NCI-H2081 (cell line): ENCODE measurements around the gene CDC42SE1.

Experiments
- DNase-seq, 2 experiments: peaks; one replicate each; lab custom pipeline; 2025; lab: John Stamatoyannopoulos, UW

The CDC42SE1 gene

DNA sequence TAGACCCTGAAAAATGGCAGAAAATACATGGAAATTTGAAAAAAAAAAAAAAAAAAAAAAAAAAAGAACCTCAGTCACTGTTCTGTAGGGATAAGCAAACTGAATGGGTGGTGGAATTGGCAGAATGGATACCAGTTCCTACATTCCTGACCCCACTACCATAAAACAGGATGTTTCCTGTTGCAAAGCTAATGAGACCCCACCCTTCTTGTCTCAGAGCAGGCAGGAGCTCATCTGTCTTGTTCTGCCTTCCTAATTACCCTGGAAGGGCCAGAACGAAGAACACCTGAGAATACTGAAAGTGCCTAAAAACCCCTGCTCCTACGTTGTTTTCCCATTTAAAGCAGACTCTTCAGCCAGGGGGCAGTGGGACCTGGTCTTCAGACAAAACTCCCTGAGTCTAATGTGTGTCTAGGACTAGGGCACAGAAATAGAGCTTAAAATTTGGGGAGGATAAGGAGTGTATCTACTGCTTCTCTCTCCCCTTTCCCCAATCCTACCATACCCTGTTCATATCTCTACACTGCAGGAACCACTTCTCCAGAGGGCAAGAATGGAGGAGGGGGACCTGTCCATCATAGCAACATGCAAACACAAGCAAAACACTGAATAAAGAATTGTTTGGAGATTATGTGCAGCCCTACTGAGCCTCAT, 7.9 kb downstream of the CDC42SE1 start:
- no peak for DNase-seq

DNA sequence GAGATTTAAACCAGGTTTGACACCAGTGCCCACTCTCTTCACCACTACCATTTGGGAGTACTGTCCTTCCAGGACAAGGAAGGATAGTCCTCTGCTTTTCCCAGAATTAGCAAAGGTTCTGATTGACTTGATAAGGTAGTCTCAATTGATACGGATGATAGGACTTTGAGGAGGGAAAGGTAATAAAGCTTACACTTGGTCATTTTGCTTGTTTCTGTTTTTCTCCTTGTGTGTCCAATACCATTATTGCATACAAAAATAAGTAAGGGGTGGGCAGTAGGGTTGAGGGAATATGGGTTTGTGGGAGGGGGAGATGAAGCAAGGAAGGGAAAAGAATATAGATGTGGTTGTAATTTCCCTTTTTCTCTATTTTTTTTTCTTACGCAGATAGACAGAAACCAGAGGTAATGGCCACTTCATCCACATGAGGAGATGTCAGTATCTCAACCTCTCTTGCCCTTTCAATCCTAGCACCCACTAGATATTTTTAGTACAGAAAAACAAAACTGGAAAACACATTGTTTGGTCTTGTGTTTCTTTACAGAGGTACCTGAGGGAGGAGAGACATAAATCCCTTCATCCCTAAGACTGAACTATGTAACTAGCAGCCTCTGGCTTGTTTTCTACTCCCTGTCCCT, 9.3 kb downstream of the CDC42SE1 start:
- no peak for DNase-seq

DNA sequence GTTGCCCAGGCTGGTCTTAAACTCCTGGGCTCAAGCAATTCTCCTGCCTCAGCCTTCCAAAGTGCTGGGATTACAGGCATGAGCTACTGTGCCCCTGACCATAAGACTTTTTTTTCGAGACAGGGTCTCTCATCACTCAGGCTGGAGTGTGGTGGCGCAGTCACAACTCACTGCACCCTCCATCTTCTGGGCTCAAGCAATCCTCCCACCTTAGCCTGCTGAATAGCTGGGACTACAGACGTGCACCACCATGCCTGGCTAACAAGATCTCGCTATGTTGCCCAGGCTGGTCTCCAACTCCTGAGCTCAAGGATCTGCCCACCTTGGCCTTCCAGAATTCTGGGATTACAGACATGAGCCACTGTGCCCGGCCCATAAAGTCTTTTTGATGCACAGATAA, 10.0 kb downstream of the CDC42SE1 start:
- DNase-seq = no peak

DNA sequence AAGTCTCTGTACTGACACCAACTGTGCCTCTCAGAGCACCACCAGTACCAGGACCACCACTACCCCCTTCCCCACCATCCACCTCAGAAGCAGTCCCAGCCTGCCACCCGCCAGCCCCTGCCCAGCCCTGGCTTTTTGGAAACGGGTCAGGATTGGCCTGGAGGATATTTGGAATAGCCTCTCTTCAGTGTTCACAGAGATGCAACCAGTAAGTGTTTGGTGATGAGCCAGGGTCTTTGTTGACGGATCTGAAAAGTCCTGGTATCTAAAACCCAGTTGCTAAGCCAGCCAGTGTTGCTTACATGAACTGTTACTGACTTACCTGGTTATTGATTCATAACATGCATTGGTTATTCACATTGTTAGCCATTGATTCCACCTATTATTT, 10.8 kb downstream of the CDC42SE1 start:
- no peak for DNase-seq

DNA sequence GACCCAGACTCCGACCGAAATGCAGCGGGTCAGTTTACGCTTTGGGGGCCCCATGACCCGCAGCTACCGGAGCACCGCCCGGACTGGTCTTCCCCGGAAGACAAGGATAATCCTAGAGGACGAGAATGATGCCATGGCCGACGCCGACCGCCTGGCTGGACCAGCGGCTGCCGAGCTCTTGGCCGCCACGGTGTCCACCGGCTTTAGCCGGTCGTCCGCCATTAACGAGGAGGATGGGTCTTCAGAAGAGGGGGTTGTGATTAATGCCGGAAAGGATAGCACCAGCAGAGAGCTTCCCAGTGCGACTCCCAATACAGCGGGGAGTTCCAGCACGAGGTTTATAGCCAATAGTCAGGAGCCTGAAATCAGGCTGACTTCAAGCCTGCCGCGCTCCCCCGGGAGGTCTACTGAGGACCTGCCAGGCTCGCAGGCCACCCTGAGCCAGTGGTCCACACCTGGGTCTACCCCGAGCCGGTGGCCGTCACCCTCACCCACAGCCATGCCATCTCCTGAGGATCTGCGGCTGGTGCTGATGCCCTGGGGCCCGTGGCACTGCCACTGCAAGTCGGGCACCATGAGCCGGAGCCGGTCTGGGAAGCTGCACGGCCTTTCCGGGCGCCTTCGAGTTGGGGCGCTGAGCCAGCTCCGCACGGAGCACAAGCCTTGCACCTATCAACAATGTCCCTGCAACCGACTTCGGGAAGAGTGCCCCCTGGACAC, 11.3 kb downstream of the CDC42SE1 start:
- DNase-seq = peak; percentile 75

DNA sequence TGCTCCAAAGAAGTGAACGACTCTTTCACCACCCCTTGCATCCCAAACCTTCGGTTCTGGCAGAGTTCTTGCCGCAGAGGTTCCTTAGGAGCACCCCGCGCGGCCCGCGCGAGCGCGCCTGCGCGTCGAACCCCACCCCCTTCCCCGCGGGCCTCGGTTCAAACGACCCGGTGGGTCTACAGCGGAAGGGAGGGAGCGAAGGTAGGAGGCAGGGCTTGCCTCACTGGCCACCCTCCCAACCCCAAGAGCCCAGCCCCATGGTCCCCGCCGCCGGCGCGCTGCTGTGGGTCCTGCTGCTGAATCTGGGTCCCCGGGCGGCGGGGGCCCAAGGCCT, 11.9 kb downstream of the CDC42SE1 start, which contains the start of gene C1orf56:
Gene C1orf56, plus strand, starts transcription at position 161 of the 334 bp plus-strand sequence. Its CDS starts 97 bp downstream, at position 258.
- peak; percentile 81 to 87 for DNase-seq

DNA sequence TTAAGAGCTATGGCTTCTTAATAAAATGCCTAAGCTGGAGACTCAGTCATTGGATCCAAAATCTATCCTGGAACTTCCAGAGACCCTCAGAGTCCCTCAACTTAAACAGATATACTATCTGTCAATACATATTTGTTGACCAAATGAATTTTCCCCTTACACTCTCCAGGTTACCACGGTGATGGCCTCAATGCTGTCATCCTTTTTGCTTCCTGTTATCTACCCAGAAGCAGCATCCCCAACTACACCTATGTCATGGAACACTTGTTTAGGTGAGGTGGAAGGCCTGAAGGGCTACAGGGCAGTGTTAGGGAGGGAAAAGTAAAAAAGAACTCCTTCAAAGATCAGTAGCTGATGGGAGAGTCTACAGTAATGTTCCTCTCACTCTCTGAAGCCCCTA, 16.3 kb downstream of the CDC42SE1 start:
- DNase-seq = no peak

DNA sequence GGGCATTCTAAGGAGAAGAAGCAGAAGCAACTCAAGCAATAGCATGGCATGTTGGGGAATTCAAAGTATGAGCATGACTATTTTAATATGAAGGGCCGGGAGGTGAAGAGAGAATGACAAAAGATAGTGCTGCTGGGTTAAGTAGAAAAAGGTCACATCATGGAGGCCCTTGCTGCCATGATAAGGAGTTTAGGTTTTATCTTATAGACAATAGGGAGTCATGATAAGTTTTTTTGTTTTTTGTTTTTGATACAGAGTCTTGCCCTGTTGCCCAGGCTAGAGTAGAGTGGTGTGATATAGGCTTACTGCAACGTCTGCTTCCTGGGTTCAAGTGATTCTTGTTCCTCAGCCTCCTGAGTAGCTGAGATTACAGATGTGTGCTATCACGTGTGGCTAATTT, 19.9 kb downstream of the CDC42SE1 start:
- no peak for DNase-seq

DNA sequence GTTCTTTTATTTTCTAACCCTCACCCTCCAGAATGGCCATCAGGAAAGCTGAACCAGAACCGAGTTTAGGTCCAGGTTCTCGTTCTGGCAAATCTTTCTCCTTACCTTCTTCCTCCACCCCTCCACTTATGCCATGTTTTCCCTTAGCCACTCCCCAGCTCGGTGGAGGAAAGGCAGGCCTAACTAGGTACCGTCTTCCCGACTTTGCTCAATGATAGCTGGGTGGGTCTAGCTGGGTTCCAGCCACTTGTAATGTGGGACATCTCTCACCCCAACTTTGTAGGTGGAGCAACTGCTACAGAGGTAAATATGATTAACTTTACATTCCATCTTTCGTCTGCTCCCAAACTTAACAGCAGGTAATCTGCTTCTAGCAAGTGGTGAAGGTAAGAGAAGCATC, 22.4 kb downstream of the CDC42SE1 start:
- no peak for DNase-seq

DNA sequence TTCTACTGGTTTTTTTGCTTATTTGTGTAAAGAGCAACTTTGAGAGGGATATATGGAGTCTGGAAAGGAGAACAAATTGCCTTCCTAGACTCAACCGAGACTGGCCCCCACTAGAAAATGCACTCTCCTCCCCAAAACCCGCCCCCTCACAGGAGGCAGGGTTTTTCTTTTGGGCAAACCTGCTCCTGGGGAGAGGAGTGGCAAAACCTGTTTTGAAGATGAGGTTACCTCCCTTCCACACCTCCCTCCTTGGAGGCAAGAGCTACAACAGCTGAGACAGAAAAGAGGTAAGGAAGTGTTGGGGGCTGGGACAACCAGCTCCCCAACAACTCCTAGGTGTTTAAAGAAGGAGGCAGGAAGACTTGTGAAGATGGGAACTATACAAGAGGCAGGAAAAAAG, 23.1 kb downstream of the CDC42SE1 start, which contains the start of gene BNIPL:
Gene BNIPL, plus strand, starts transcription at position 231 of the 400 bp plus-strand sequence. Its CDS starts 140 bp downstream, at position 371.
- no peak for DNase-seq

DNA sequence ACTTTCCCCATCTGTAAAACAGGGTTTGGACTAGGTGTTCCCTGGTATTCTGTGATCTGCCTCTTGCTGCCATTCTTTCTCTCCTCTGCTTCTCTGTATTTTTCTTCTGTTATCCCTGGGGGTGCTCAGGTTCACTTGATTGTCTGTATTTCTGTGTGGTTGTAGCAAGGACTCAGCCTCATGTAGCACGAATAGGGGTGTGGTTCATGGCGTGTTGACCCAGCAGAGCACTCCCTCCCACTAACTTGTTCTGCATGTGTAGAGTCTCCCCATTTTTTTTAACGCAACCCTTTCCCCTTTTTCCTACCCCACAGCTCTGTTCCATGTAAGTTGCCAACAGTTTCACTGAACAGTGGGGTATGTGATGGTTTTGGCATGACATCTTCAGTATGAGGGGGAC, 24.3 kb downstream of the CDC42SE1 start:
- no peak for DNase-seq

DNA sequence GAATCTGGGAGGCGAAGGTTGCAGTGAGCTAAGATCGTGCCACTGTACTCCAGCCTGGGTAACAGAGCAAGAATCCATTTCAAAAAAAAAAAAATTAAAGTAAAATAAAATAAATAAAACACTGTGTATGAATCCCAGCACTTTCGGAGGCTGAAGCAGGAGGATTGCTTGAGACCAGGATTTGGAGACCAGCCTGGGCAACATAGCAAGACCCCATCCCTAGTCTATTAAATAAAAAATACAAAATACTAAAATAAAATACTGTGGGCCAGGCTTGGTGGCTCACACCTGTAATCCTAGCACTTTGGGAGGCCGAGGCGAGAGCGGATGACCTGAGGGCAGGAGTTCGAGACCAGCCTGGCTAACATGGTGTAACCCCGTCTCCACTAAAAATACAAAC, 27.3 kb downstream of the CDC42SE1 start:
- DNase-seq = no peak

DNA sequence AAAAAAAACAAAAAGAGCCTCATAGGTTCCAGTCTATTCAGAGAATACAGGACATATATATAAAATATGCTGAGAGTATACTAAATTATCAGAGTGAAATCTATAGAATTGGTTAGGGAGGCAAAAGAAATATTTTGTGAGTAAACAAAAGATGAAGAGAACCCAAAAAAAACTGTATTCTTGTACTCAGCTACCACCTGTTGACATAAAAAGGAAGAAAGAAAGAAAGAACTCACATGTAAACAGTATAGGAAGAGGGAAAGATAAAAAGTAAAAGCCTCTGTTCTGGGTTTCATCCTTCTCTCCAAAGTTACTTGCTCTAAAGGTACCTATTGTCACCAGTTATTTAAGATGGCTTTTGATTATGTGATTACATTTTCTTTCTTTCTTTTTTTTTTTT, 33.0 kb downstream of the CDC42SE1 start:
- no peak for DNase-seq

DNA sequence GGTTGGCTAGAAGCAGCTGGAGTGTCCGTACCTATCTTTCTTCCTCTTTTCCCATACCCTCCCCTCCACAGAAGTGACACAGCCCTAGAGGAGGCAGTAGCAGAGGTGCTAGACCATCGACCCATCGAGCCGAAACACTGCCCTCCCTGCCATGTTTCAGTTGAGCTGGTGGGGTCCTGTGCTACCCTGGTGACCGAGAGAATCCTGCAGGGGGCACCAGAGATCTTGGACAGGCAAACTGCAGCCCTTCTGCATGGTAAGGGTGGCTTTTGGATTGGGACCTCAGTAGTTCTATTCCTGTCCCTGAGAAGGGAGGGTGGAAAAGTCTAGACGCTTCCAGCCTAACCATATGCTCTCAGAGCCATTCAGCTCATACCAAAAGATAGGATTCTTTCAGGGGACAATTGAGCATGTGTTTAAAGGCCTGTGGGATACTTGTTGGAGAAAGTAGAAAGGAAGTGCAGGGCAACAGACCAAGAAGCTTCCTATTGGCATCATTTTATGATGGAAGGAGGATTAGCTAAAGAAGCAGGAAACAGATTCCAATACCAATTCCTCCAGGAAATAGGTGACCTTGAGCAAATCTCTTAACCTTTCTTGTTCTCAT, 34.8 kb downstream of the CDC42SE1 start:
- peak; percentile 77 to 78 for DNase-seq

DNA sequence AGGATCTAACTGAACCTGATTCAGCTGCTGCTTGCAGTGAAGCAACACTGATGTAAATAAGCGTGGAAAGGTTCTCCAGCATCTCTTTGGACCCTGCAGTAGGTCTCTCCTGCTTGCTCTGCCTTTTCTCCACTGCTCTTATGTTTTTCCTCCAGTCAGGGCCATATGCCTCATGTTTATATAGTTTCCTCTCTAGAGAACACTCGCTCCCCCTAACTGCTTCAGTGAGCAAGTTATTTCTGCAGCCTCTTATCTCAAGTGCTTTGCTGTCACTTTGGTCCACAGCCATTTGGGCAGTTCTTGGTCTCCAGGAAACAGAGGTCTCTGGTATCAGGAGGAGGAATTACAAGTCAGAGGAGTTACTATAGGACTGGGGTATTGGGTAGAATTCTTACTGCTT, 45.9 kb downstream of the CDC42SE1 start:
- DNase-seq = no peak

DNA sequence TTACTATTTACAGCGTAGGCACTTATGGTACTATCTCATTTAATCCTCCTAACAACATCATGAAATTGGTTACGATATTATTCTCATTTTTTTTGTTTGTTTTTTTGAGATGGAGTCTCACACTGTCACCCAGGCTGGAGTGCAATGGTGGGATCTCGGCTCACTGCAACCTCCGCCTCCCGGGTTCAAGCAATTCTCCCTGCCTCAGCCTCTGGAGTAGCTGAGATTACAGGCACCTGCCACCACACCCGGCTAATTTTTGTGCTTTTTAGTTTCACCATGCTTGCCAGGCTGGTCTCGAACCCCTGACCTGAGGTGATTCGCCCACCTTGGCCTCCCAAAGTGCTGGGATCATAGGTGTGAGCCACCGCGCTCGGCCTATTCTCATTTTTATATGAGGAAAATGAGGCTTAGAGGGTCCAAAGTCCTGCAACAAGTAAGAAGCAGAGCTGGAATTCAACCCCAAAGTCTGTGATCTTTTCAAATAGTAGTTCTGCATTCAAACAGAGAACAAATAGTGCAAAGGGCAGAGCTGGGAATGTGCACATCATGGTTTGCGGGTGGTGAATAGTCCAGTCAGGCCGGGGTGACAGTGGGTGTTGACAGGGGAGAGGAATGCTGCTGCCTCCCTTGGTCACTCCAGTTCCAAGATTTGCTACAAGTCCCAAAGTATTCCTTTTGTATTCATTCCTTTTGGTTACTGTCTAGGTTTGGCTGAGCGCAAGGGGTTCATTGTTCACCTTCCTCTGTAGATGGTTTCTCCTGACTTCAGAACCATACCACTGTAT, 46.5 kb downstream of the CDC42SE1 start:
- no peak for DNase-seq

DNA sequence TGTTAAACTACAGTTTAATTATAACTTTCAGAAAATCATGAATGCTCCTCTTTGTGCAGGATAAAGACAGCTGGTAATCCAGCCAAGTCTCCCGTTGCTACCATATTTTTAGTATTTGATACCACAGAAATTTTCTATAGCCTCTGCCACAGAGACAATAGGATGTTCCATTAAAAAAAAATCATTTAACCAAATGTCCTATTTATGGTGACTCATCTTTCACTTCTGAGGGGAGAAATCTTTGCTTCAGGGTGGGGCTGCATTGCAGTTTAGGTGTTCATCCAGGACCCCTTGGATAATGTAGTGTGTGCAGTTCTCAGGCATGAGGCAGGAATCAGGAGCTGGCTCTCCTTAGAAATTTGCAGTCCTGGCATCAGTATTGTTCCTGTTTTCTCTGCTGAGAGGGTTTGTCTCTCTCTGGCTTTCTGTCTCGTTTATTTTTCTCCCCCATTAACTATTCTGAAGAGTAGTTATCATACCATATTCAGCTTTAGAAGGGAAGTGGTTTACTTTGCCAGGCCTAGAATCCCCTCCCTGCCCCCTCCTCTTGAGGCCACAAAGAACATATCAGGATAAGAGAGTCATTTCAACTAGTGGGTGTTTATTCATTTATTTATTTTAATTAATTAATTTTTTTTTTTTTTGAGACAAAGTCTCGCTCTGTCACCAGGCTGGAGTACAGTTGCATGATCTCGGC, 48.1 kb downstream of the CDC42SE1 start:
- no peak for DNase-seq

DNA sequence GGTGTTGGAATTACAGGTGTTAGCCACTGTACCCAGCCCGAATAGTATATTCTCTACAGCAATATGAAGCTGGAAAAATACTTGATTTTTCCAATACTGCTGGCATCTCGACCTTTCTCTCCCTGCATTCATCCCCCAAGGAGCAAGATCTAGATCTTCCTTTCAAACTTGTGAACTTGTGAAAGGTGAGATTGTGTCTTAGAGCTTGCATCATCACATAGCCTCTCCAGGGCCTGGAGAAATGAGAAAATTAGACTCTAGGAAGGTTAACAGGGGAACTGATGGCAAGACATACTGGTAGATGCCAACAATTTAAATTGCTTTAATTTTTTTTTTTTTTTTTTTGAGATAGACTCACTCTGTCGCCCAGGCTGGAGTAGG, 49.1 kb downstream of the CDC42SE1 start:
- DNase-seq = no peak

DNA sequence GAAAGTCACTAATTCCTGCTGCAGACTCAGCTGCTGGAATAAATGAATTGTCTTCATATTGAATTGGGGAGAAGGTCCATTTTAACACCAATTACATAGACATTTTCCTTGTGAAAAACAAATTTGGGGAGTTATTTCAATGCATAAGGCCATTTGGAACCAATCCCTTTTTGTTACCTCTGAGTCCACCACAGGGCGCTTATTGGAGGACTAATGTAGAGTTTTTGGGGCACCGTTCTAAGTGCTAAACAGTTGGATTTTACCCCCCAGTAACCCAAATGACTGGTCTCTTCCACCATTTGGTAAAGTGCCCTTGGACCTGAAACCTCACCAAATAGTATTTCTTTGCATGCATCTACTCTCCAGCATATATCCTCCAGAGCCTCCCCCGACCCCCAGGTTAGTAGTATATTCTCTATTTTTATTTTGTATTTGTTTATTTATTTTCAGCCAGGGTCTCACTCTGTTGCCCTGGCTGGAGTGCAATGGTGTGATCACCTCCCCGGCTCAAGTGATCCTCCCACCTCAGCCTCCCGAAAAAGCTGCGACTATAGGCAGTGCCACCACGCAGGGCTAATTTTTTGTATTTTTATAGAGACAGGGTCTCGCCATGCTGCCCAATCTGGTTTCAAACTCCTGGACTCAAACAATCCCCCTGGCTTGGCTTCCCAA, 49.6 kb downstream of the CDC42SE1 start:
- DNase-seq = no peak

DNA sequence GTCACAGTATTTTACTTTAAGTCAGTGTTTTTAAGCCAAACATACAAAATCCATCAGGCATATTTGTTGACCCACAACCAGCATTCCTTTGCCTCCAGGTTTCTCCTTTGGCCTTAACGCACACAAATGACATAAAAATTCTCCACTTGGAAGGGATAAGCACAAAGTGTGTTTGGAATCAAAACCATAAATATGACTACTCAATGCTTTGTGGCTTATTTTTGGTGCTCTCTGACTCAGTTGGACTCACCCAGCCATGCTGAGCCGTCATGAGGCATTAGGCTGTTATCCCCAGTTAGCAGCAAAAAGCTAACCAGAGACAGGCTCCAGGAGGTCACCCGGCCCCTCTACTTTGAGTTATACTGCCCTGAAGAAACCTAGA, 50.2 kb downstream of the CDC42SE1 start:
- no peak for DNase-seq
